Measurements from ENCODE around the gene JAM2.
"Not testable (repeated sequence)": the region's sequence is repeated elsewhere in the genome, so short reads cannot be mapped to it uniquely, and the experiment has no call there.

Gene JAM2

GRCh38 chr21:25638660-25639550 lies at the start of gene JAM2:
JAM2 (plus strand) TSS chr21:25639258; CDS start chr21:25639822, 564 bp downstream.
- peak; percentile 33 for DNase-seq

- no peak for DNase-seq
Measured at GRCh38 chr21:25589887-25590286, 49.2 kb upstream of the JAM2 start.

- peak; percentile 90 for DNase-seq
Measured at GRCh38 chr21:25607151-25608043, 31.7 kb upstream of the JAM2 start, which contains the start of gene MRPL39. MRPL39 (minus strand) TSS chr21:25607481; CDS start chr21:25607475, 6 bp downstream.

GRCh38 chr21:25608044-25608737 lies 30.9 kb upstream of the JAM2 start:
- peak; percentile 87 for DNase-seq

- no peak for DNase-seq
Measured at GRCh38 chr21:25614441-25614840, 24.6 kb upstream of the JAM2 start.

GRCh38 chr21:25615880-25616279 lies 23.2 kb upstream of the JAM2 start:
- no peak for DNase-seq

- no peak for DNase-seq
Measured at GRCh38 chr21:25619198-25619597, 19.9 kb upstream of the JAM2 start.

- no peak for DNase-seq
Measured at GRCh38 chr21:25624511-25624910, 14.5 kb upstream of the JAM2 start.

GRCh38 chr21:25625036-25625435 lies 14.0 kb upstream of the JAM2 start:
- DNase-seq, result no peak

- not testable (repeated sequence) for DNase-seq
Measured at GRCh38 chr21:25625776-25626555, 13.1 kb upstream of the JAM2 start.

GRCh38 chr21:25626757-25627156 lies 12.3 kb upstream of the JAM2 start:
- DNase-seq, result no peak

- DNase-seq, result no peak
Measured at GRCh38 chr21:25632296-25632695, 6.8 kb upstream of the JAM2 start.

- no peak for DNase-seq
Measured at GRCh38 chr21:25635310-25635709, 3.7 kb upstream of the JAM2 start.

- DNase-seq, result no peak
Measured at GRCh38 chr21:25636727-25637126, 2.3 kb upstream of the JAM2 start.

GRCh38 chr21:25637851-25638659 lies 1.0 kb upstream of the JAM2 start:
- DNase-seq, result no peak

GRCh38 chr21:25639551-25640201 lies 618 bp downstream of the JAM2 start:
- DNase-seq, result peak; percentile 46

GRCh38 chr21:25640202-25640942 lies 1.3 kb downstream of the JAM2 start:
- no peak for DNase-seq

- DNase-seq, result no peak
Measured at GRCh38 chr21:25640943-25641292, 1.9 kb downstream of the JAM2 start.

- DNase-seq, result no peak
Measured at GRCh38 chr21:25643486-25643885, 4.4 kb downstream of the JAM2 start.

GRCh38 chr21:25646474-25646873 lies 7.4 kb downstream of the JAM2 start:
- no peak for DNase-seq
